GM19351 (cell line): ENCODE measurements around the gene PAM.
"Not testable (repeated sequence)": the region's sequence is repeated elsewhere in the genome, so short reads cannot be mapped to it uniquely, and the experiment has no call there.

ENCODE experiments used
- ATAC-seq: cut with Tn5 transposase; IDR thresholded peaks from one replicate; pipeline ENCODE4 v1.9.1; 2021; ENCODE audit warnings: mild to moderate bottlenecking, moderate library complexity; ENCODE audit not compliant: unreplicated experiment

The PAM gene

DNA sequence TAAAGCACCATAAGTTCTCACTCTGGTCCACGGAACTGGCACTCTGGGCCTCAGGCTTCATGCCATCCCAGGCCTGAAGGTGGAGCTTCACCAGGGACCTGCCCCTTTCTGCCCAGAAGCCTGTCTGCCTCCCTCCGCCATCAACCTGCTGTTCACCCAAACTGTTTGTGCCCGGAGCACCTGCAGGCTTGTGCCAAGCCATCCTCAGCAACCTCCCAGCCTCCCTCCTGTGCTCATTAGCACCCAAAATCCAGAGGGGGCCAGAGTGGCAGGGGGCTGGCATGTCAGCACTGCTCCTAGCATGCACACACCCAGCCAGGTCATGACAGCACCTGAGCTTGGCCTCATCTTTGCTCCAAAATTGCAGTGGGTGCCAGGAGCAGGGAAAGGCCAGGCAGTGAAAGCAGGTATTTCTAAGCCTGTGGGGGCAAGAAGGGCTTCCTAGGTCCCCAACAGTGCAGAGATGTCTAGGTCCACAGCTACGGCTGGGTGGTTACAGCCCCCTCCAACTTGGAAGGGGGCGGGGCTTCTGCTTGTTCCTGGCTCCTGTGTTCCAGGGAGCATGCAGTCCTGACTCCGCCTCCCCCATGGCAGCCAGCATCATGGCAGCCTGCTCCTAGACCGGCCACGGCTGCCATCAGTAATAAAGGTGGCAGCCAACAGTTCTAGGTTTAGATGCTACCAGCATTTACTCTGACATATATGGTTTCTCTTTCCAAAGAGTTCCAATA, 279.7 kb downstream of the PAM start:
- ATAC-seq: no peak

DNA sequence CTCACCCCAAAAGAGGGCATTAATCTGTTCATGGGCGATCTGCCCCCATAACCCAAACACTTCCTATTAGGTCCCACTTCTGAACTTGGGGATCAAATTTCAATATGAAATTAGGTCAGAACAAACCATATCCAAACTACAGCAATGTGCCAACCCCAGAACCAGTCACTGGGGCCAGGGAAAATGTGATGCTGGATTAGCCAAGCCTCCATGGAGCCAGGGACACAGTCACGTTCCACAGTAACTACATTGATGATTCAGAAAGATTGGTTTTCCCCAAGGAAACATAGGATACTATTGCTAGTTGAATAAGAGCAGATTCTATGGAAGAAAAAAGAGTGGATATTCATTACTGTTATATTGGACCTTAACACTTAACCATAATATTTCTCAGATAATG, 280.6 kb downstream of the PAM start:
- ATAC-seq: no peak

DNA sequence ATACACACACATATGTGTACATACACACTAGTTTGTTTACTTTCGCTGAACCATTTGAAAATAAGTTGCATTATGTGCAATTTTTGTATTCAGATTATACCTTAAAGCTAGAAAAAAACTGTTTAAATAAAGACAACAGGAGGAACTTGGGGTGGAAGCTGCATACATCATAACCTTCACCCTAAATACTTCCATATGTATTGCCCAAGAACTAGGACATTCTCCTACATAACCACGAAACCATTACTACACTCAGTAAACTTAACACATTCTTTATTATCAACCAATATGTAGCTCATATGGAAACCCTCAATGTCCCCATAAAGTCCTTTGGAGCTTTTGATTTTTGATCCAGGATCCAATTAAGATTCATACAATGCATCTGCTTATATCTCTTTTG, 281.5 kb downstream of the PAM start:
- no peak for ATAC-seq

DNA sequence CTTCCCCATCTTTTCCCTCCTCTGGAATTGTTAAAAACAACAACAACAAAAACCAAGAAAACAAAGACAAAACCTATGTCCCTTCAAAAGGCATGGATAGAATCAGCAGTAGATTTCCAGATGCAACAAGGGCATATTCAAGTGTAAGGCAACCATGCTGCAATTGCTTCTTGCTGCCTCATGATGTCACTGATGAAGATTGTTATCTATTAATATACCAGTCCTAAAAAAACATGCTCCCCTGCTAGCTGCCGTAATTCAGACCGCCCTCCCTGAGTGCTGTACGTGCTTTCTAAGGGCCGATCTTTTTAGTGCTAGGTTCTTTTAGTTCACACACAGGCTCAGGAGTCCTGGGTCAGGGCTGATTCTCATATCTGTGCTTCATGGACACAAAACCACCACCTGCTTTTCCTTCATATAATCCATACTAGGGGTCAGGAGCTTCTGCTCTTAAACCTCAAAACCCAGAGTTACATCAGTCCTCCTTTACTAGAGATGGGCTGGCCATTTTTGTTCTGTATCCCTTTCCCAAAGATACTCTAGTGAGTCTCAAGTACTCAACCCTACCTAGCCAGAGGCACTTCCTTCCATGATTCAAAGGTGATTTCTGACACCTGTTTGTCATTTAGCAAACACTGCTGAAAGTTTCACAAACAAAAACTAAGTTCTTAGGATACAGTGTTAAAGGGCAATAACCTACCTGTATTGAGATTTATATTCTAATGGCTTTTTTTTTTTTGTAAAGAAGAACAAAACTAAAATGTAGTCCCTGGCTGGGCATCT, 282.8 kb downstream of the PAM start:
- ATAC-seq: peak; percentile 38

DNA sequence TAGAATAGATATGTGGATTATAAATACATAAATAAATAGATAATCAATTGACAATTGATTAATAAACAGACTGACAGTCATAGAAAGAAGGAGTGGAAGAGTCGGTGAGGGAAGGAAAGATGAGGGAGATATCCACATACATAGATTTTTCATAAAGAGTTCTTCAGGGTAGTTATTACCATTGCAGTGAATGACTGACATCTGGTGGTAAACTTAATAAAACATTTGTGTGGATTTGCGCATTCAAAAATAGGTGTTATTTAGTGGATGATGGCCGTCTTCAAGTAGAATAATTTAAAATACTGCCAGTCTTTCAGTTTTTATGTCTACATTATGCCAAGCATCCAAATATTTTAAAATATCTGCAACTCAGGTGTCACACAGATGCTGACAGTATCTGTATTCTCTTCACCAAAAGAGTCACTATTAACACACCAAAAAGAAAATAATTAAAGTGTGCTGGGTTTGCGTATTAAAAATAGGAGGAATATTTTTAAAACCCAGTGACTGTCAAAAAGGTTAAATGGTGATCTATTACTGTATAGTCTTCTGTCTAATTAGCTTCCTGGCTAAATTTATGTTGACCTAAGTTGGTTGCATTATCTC, 286.1 kb downstream of the PAM start:
- peak; percentile 60 for ATAC-seq

DNA sequence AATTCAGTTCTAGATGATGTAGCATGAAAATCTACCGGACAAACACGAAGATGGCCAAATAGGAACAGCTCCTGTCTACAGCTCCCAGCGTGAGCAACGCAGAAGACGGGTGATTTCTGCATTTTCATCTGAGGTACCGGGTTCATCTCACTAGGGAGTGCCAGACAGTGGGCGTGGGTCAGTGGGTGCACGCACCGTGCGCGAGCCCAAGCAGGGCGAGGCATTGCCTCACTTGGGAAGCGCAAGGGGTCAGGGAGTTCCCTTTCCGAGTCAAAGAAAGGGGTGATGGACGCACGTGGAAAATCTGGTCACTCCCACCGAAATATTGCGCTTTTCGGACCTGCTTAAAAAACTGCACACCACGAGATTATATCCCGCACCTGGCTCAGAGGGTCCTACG, 291.6 kb downstream of the PAM start:
- not testable (repeated sequence) for ATAC-seq

DNA sequence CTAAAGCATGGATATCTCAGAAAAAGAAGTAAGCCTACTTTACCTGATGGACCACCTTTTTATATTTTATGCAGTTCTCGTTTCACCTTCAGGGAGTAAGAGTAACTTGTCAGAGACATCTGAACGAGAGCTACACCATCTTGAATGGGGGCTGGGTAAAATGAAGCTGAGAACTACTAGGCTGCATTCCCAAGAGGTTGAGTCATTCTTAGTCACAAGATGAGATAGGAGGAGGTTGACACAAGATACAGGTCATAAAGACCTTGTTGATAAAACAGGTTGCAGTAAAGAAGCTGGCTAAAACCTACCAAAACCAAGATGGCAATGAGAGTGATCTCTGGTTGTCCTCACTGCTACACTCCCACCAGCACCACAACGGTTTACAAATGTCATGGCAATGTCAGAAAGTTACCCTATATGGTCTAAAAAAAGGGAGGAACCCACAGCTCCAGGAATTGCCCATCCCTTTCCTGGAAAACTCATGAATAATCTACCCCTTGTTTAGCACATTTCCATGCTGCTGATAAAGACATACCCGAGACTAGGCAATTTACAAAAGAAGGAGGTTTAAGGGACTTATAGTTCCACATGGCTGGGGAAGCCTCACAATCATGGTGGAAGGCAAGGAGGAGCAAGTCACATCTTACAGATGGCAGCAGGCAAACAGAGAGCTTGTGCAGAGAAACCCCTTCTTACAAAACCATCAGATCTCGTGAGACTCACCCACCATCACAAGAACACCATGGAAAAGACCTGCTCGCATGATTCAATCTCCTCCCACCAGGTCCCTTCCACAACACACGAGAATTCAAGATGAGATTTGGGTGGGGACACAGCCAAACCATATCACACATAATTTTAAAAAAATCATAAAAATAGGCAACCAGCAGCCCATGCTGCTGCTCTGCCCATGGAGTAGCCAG, 302.4 kb downstream of the PAM start:
- ATAC-seq: no peak

DNA sequence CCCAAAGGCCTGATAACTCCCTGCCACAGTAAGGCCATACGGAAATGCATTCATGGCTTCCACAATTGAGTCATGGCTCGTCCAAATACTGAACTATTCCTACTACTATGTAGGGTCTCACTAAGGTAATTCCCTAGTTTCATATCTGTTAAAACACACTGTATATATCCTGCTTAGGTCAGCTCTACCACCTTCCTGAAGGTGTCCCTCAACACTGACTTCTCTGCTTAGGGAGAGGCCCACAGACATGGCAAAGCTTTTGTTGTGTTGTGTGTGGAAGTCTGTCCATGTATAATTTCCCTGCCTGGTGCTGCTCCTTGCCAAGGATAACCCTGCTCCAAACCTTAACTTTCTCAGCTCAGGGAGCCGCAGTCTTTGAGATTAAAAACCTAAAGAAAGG, 304.4 kb downstream of the PAM start:
- no peak for ATAC-seq

DNA sequence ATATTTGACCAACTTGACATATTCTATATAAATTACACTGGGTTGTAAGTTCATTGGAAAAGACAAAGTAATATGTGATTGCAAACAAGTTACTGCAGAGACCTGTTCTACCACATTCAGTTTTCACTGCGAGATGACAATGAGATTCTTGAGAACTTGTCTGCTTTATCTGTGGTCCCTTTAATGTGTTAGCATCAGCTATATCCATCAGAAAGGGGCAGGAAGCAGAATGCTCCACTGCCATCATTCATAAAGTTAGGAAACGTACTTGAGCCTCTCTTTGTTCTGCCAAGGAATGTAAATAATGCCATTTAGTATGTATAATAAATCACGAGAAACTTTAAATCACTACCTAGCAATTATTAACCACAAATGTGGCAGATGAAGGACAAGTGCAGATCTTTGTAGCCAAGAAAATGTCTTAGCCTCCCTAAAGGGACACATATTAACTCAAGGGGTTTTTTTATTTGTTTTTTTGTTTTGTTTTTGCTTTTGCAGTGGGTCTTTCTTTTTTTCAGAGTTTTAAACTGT, 305.4 kb downstream of the PAM start:
- no peak for ATAC-seq

DNA sequence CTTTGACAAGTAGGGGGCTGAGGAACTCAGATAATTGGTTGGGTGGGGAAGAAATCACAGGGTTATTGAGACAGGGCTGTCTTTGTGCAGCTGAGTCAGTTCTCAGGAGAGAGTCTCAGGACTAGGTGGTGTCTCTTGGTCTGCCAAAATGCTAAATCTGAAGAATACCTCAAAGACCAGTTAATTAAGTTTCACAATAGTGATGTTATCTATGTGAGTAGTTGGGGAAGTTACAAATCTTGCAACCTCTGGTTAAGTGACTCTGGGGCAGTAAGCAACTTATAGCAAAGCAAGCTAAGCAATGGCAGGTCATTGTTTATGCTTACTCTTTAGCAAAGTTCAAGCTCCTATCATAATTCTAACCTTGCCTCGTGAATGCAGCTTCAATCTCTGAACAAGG, 311.2 kb downstream of the PAM start:
- ATAC-seq: no peak

DNA sequence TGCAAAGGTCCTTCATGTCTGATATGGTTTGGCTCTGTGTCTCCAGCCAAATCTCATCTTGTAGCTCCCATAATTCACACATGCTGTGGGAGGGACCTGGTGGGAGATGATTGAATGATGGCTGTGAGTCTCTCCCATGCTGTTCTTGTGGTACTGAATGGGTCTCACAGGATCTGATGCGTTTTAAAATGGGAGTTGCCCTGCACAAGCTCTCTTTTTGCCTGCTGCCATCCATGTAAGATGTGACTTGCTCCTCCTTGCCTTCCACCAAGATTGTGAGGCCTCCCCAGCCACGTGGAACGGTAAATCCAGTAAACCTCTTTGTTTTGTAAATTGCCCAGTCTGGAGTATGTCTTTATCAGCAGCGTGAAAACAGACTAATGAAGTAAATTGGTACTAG, 318.4 kb downstream of the PAM start:
- ATAC-seq: not testable (repeated sequence)

DNA sequence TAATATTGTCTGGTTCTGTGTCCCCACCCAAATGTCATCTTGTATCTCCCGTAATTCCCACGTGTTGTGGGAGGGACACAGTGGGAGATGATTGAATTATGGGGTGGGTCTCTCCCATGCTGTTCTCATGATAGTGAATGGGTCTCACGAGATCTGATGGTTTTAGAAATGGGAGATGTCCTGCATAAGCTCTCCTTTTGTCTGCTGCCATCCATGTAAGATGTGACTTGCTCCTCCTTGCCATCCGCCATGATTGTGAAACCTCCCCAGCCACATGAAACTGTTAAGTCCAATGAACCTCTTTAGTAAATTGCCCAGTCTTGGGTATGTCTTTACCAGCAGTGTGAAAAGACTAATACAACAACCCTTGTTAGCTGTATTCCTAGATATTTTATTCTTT, 320.3 kb downstream of the PAM start:
- ATAC-seq: no peak
